ENCODE results near the gene DTD1. TPM values are rescaled to one million over a fixed set of nuclear protein-coding genes. Genes with fewer than 3 reads are reported as not detected.

DTD1 gene
- total RNA-seq, 1 donor from 2014 or later = 19.9 TPM

DNA sequence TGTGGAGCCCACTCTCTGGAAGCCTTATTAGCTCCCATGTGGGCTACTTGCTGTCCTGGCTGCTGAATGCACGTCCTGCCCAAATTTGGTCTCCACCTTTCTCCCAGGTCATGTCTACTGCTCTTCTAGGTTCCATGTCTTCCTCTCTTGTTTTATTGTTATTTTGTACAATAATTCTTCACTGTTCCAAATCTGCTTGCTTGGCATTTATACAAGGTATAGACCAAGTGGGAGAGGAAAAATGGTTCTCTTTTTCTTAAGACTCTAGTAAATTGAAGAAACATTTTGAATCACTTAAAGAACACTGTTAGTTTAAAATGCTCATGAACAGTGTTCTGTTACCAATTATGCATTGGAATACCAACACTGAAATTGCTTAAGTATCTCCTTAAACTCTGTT lies 144.1 kb downstream of the DTD1 start:
- no peak for DNase-seq
- no peaks in the 10 kb centered on the region for H3K36me3 ChIP-seq
- intact Hi-C loops (cut with DNase I) = no loop called here
- ATAC-seq = no peak
- TF ChIP-seq, protein P1, sequence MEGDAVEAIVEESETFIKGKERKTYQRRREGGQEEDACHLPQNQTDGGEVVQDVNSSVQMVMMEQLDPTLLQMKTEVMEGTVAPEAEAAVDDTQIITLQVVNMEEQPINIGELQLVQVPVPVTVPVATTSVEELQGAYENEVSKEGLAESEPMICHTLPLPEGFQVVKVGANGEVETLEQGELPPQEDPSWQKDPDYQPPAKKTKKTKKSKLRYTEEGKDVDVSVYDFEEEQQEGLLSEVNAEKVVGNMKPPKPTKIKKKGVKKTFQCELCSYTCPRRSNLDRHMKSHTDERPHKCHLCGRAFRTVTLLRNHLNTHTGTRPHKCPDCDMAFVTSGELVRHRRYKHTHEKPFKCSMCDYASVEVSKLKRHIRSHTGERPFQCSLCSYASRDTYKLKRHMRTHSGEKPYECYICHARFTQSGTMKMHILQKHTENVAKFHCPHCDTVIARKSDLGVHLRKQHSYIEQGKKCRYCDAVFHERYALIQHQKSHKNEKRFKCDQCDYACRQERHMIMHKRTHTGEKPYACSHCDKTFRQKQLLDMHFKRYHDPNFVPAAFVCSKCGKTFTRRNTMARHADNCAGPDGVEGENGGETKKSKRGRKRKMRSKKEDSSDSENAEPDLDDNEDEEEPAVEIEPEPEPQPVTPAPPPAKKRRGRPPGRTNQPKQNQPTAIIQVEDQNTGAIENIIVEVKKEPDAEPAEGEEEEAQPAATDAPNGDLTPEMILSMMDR (IDR thresholded peaks at IDR 0.05) = no peak
- H3K9me3 ChIP-seq = no peaks in the 10 kb centered on the region
- no peaks in the 10 kb centered on the region for H3K27me3 ChIP-seq
- H3K4me1 ChIP-seq = no peaks in the 10 kb centered on the region
- H3K27ac ChIP-seq = no peak overlapping the region
- H3K4me3 ChIP-seq = no peak overlapping the region

DNA sequence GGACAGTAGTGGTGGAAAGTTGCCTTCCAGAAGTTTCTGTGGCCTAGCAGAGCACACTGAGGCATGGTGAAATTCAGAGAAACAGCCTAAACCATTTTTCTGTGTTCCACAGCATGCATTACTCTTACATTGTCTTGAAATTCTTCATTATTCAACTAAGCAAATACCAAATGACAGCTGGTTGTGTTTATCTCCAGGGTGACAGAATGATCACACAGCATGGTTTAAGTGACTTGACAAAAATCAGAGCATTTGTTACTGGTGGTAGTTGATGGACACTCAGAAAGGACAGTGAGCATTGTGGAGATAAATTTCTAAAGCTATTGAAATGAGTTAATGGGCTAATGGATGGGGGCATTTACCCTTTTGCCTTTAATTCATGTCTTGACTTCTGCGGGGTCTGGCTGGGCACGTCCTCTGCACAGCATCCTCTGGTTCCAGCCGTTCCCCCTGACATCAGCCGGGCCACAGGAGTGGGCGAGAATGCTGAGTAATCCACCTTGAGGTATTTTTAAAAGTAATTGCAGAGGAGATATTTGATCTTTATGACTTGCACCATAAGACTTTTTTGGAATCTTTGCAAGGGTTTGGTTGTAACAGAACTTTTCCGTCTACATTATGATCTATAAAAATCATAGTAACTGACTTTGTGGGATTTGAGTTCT lies 146.8 kb downstream of the DTD1 start:
- no peak overlapping the region for H3K27ac ChIP-seq
- no peaks in the 10 kb centered on the region for H3K27me3 ChIP-seq
- TF ChIP-seq, protein P1 (IDR thresholded peaks at IDR 0.05) = no peak
- no peaks in the 10 kb centered on the region for H3K9me3 ChIP-seq
- intact Hi-C loops (cut with DNase I) = no loop called here
- H3K36me3 ChIP-seq = no peaks in the 10 kb centered on the region
- no peak for DNase-seq
- H3K4me1 ChIP-seq = no peaks in the 10 kb centered on the region
- H3K4me3 ChIP-seq = no peak overlapping the region
- ATAC-seq = no peak

DNA sequence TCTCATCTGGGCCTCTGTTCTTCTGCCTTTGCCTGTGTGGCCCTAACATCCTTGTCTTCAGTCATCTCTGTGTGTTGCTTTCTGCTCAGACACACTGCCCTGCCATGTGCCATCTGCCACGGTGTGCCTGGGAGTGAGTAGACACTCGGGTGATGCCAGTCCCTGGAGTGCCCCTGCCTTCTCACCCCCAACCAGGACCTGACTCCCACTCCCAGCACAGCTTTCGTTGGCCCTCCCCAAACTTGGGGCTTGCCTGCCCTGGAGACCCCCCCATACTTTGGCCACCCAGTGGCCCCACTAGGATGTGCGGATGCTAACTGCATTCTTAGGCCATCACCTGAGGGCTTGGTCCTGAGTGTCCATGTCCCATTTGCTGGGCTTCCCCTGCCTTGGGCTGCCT lies 149.3 kb downstream of the DTD1 start:
- no peaks in the 10 kb centered on the region for H3K4me1 ChIP-seq
- TF ChIP-seq, protein P1 (IDR thresholded peaks at IDR 0.05) = no peak
- H3K4me3 ChIP-seq = no peak overlapping the region
- no peaks in the 10 kb centered on the region for H3K36me3 ChIP-seq
- no peaks in the 10 kb centered on the region for H3K9me3 ChIP-seq
- H3K27ac ChIP-seq = no peak overlapping the region
- DNase-seq = no peak
- intact Hi-C loops (cut with DNase I) = no loop called here
- H3K27me3 ChIP-seq = no peaks in the 10 kb centered on the region
- no peak for ATAC-seq

DNA sequence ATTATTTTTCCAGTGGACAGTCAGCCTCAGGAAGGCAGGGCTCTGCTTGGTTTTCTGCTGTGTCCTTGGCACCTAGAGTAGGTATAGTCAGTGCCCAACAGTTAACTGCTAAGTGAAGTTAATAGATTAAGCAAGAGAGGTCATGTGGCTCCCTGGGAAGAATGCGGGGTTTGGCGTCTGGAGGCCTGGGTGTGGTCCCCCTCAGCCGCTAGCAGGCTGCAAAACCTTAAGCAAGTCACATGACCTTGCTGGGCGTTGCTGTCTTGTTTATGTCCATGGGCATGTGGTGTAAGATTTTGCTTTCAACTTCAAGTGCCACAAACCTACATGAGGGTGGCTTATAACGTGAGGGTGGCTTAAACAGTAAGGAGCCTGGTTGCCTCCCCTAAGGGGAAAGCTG lies 150.2 kb downstream of the DTD1 start:
- Histone ChIP-seq H3K9me3 (no peaks in the 10 kb centered on the region), H3K4me1 (no peaks in the 10 kb centered on the region), H3K27ac (no peak overlapping the region), H3K36me3 (no peaks in the 10 kb centered on the region), H3K27me3 (no peaks in the 10 kb centered on the region), H3K4me3 (no peak overlapping the region)
- no peak for DNase-seq
- TF ChIP-seq, protein P1 (IDR thresholded peaks at IDR 0.05) = no peak
- intact Hi-C loops (cut with DNase I) = no loop called here
- peak; percentile 68 for ATAC-seq

DNA sequence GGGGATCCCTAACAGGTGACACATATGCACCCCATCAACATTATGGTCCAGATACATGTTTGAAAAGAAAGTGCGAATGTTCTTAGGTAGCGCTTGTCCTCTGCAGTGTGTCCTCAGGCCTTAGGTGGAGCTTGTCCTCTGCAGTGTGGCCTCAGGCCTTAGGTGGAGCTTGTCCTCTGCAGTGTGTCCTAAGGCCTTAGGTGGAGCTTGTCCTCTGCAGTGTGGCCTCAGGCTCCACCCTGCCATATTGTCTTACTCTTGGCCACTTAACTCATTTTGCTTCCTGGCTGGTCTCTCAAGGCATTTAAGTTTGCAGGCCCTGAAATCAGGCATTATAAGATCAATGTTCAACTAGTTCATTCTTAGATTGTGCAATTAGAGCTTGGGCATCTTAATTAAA lies 151.0 kb downstream of the DTD1 start:
- Histone ChIP-seq H3K27me3 (no peaks in the 10 kb centered on the region), H3K4me3 (no peak overlapping the region), H3K9me3 (no peaks in the 10 kb centered on the region), H3K27ac (no peak overlapping the region), H3K36me3 (no peaks in the 10 kb centered on the region), H3K4me1 (no peaks in the 10 kb centered on the region)
- DNase-seq (no peak), ATAC-seq (no peak)
- TF ChIP-seq, protein P1 (IDR thresholded peaks at IDR 0.05) = no peak
- intact Hi-C loops (cut with DNase I) = no loop called here

DNA sequence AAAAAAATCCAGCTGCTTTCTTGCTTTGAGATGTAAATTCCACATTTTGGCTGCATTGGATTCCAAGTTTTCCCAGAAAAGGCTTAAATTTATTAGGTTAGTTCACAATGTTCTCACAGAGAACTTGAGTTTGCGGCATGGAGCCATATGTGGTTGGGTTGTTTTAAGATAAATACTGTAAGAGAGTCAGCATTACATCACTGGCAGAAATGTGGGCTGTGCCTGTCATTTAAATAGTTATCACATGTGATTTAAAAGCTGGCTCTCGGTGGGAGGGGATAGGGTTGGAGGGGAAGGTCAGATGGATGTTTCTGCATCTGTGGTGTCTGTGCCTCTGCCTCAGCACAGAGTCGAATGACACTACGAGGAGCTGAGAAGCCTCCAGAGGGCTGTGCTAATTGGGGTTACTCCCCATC lies 151.9 kb downstream of the DTD1 start:
- Histone ChIP-seq H3K27me3 (no peaks in the 10 kb centered on the region), H3K4me1 (no peaks in the 10 kb centered on the region), H3K9me3 (no peaks in the 10 kb centered on the region), H3K36me3 (peaks cover 7% of the 10 kb centered on the region), H3K27ac (no peak overlapping the region), H3K4me3 (no peak overlapping the region)
- intact Hi-C loops (cut with DNase I) = no loop called here
- ATAC-seq = no peak
- TF ChIP-seq, protein P1 (IDR thresholded peaks at IDR 0.05) = no peak
- no peak for DNase-seq

All from upper lobe of right lung (tissue), 1 donor.